Ovary (tissue), 9 donors: ENCODE results near the gene AKNA. TPM values are rescaled to one million over a fixed set of nuclear protein-coding genes. Genes with fewer than 3 reads are reported as not detected.

Source experiments
- DNase-seq, 5 donors: peaks; one replicate each; pipeline ENCODE4 v3.0.0-alpha.2; 2019 to 2020
- H3K27ac ChIP-seq, 2 donors: fragments of 200-600 bp; one replicate each; pipeline versions ENCODE4 v1.5.1 to v1.8.0; 2019 to 2022
- H3K27me3 ChIP-seq: fragments of 200-600 bp; one replicate; pipeline ENCODE4 v1.8.0; 2022
- H3K36me3 ChIP-seq: fragments of 200-600 bp; sonication (generic); one replicate; pipeline ENCODE4 v1.5.1; 2019
- H3K4me1 ChIP-seq: one replicate; pipeline ENCODE4 v1.8.1; 2013; ENCODE audit warnings: mild to moderate bottlenecking, moderate library complexity; ENCODE audit not compliant: insufficient read depth
- H3K4me3 ChIP-seq: fragments of 200-600 bp; sonication (generic); one replicate; pipeline ENCODE4 v1.5.1; 2017
- H3K9me3 ChIP-seq, 2 donors: fragments of 200-600 bp in 1 of 2; sonication (generic) in 1 of 2; one replicate each; pipeline versions ENCODE4 v1.5.1 to v1.8.1; 2013 to 2019; ENCODE audit warnings: mild to moderate bottlenecking in 1 of 2, moderate library complexity in 1 of 2
- EP300 ChIP-seq: sonication (generic); formaldehyde crosslinking; IDR thresholded peaks from one replicate; pipeline ENCODE4 v1.6.1; 2017; ENCODE audit warnings: antibody characterized with exemption
- POLR2A ChIP-seq: fragments of 450-650 bp; IDR thresholded peaks from one replicate; pipeline ENCODE4 v1.6.1; 2017; ENCODE audit warnings: antibody characterized with exemption, mild to moderate bottlenecking, moderate library complexity
- WGBS, 3 donors: extraction: QIAGEN DNeasy Blood & Tissue Kit in 1 of 3; methylation state at CpG; one replicate each; pipeline versions ENCODE4 v1.1.5 to v1.1.7; 2013 to 2017; 5-methylcytosine and 5-hydroxymethylcytosine counted together
- intact Hi-C, 4 donors: fragments of 100-400 bp; cut with DNase I; formaldehyde crosslinking; loops; one replicate each; pipeline versions ENCODE4 v1.11.0 to v1.15.1; 2022 to 2023
- polyA plus RNA-seq, 2 donors: library from polyadenylated mRNA; stranded (reverse); fragments of 200-250 nt in 1 of 2; fragments of 350-450 nt in 1 of 2; fragmentation: Illumina TruSeq in 1 of 2; extraction: RNeasy Lipid Tissue Mini Kit (QIAGEN cat#74804) in 1 of 2; gene quantifications; one replicate each; pipeline ENCODE4 v1.2.3, GENCODE V29; 2013 to 2014
- total RNA-seq, 7 donors: library from RNA; depleted of rRNA in 2 of 7; stranded (reverse); fragments of >200 nt in 2 of 7; fragmentation: NEBNext Ultra II Directional in 3 of 7; extraction: Animal tissue kit (Norgen Biotek cat#: 25700) in 3 of 7; gene quantifications; one replicate each; pipeline versions ENCODE4 v1.1.0 to v1.2.4, GENCODE V29; 2016 to 2023
- TF ChIP-seq, protein P1 (sequence below), 3 donors: fragments of 450-650 bp in 2 of 3; fragments of 200-600 bp in 1 of 3; IDR thresholded peaks; one replicate each; pipeline versions ENCODE4 v1.5.1 to v1.8.0; 2016 to 2022; ENCODE audit warnings: antibody characterized with exemption in 3 of 3, mild to moderate bottlenecking in 1 of 3
- donor health status: DM: no; HTN: no; CAD: no; lungs with moderate emphysema.
- donor health status: DM: no; HTN: no; CAD: no.
- donor health status: Bipolar disorder and iron deficiency.
- donor health status: DM: yes; HTN: yes; CAD: no.
- donor health status: DM: no; HTN: no; CAD: no.
- donor health status: DM: yes; HTN: yes; CAD: no.

The AKNA gene
- total and polyA plus RNA-seq, 9 donors: 12.9 to 123 (median 36.4) TPM

DNA sequence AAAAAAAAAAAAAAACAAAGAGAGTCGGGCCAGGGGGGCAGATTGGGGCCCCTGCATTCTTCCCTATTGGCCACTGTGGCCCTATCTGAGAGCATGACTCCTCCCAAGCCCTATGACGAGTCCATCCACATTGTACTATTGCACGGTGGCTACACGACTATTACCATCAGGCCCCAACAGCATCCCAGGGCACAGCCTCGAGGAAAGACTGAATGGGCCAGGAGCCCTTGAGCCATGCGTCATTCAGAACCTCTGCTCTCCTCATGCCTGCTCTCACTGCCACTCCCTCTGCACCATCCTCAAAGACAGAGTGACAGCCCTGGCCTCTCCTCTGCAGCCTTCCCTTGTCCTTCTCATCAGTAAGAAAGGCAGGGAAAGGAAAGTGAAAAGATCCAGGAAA lies 85.1 kb downstream of the AKNA start:
- DNase-seq: peak in 4 of 5 donors; percentile 1 to 12 (median 5)
- WGBS, 3 donors: 64 to 78% (median 67%) methylated on average over 6 of the region's 6 CpGs
- H3K4me3 ChIP-seq: no peak overlapping the region

DNA sequence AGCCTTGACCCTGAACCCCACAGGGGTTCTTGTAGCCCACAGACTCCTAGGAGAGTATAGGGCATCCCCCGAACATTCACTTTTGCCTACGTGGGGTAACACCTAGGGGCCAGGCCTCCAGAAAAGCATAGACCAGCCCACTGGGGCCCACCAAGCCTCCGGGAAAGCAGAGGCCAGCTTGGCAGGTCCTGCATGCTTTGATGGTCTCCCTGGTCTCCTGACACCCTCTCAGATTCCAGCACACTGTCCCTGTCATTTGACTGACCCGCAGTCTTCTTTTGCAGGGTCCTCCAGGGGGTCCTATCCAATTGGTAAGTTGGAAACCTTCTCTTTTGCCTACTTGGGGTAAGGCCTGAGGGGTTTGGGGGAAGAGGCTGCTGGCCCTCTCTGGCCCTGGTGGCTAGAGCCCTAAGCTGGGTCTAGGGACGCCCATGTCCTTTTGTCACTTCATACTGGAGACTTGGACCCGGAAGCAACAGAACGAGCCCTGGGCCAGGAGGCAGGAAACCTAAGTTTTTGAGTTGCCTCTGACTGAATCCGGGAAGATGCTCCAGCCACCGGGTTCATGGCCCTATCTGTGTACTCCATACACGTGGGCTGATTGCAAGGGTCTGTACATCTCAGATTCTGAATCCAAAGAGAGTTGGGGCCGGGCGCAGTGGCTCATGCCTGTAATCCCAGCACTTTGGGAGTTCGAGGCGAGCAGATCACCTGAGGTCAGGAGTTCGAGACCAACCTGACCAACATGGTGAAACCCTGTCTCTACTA lies 85.8 kb downstream of the AKNA start:
- WGBS, 3 donors: 85 to 88% (median 87%) methylated on average over 15 of the region's 15 CpGs
- Histone ChIP-seq H3K27me3 (no peaks in the 10 kb centered on the region), H3K4me1 (peaks cover 6% of the 10 kb centered on the region), H3K4me3 (no peak overlapping the region), H3K36me3 (no peaks in the 10 kb centered on the region), H3K27ac (no peak overlapping the region), H3K9me3 (no peaks in the 10 kb centered on the region)
- TF ChIP-seq EP300 (no peak), POLR2A (no peak)
- TF ChIP-seq, protein P1, sequence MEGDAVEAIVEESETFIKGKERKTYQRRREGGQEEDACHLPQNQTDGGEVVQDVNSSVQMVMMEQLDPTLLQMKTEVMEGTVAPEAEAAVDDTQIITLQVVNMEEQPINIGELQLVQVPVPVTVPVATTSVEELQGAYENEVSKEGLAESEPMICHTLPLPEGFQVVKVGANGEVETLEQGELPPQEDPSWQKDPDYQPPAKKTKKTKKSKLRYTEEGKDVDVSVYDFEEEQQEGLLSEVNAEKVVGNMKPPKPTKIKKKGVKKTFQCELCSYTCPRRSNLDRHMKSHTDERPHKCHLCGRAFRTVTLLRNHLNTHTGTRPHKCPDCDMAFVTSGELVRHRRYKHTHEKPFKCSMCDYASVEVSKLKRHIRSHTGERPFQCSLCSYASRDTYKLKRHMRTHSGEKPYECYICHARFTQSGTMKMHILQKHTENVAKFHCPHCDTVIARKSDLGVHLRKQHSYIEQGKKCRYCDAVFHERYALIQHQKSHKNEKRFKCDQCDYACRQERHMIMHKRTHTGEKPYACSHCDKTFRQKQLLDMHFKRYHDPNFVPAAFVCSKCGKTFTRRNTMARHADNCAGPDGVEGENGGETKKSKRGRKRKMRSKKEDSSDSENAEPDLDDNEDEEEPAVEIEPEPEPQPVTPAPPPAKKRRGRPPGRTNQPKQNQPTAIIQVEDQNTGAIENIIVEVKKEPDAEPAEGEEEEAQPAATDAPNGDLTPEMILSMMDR (IDR thresholded peaks at IDR 0.05): no peak
- peak in 4 of 5 donors; percentile 4 to 25 (median 12) for DNase-seq
- intact Hi-C loops: loop anchor here in 1 of 4 donors (5.0 kb wide), 1 partner anchor 145 kb away; the partner anchor contains the start of gene COL27A1

More for the DNA sequence above, 85.1 kb downstream of the AKNA start:
- intact Hi-C loops: loop anchor here in 1 of 4 donors (5.0 kb wide), 1 partner anchor 145 kb away; the partner anchor contains the start of gene COL27A1
- peaks cover 6% of the 10 kb centered on the region for H3K4me1 ChIP-seq
- H3K9me3 ChIP-seq: no peaks in the 10 kb centered on the region
- H3K27me3 ChIP-seq: no peaks in the 10 kb centered on the region
- no peak for TF ChIP-seq POLR2A
- TF ChIP-seq, protein P1 (IDR thresholded peaks at IDR 0.05): no peak
- TF ChIP-seq EP300: no peak
- H3K36me3 ChIP-seq: no peaks in the 10 kb centered on the region
- H3K27ac ChIP-seq: no peak overlapping the region

DNA sequence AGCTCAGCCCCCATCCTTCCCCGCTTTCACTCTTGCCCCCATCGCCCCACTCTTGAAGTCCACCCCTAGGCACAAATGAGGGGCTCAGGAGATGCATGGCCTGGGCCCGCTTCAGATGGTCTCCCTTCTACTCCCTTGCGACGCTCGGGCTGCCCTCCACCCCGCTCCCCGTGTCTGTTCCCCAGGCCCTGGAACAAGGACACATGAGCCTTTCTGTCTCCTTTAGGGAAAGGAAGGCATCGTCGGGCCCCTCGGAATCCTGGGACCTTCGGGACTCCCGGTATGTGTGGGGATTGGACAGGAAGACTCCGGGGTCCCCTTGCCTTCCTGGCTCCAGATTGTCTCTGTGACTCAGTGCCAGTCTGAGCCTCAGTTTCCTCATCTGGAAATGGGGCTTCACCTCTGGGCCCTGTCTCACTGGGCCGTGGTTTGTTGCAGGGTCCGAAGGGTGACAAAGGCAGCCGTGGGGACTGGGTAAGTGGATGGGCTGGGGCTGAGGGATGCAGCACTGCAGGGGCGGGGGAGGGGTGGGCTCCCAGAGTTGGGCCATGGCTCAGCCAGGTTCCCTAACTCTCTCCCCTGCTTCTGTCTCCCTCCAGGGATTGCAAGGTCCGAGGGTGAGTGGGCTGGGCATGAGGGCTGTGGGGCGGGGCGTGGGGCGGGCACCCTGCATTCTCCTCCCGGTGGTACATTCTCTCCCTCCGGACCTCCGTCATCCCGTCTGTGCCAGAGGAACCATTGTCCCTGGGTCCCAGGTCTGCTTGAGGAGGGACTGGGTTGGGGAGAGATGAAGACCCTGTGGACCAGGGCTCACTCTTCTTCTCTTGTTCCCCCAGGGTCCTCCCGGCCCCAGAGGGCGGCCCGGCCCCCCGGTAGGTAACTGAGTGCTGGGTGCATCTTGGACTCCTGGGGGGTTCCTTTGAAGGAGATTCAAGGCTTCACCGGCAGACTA lies 86.7 kb downstream of the AKNA start:
- Histone ChIP-seq H3K36me3 (no peaks in the 10 kb centered on the region), H3K4me3 (no peak overlapping the region), H3K27ac (no peak overlapping the region), H3K4me1 (peaks cover 5% of the 10 kb centered on the region), H3K9me3 (no peaks in the 10 kb centered on the region), H3K27me3 (no peaks in the 10 kb centered on the region)
- no peak for TF ChIP-seq EP300
- no peak for TF ChIP-seq POLR2A
- TF ChIP-seq, protein P1 (IDR thresholded peaks at IDR 0.05): no peak
- peak in 4 of 5 donors; percentile 7 to 23 (median 12) for DNase-seq
- intact Hi-C loops: loop anchor here in 1 of 4 donors (5.0 kb wide), 1 partner anchor 144 kb away; the partner anchor contains the start of gene COL27A1
- WGBS, 3 donors: 91 to 93% (median 93%) methylated on average over 28 to 31 of the region's 31 CpGs
